ENCODE results near the gene STK32B. TPM values are rescaled to one million over a fixed set of nuclear protein-coding genes. Genes with fewer than 3 reads are reported as not detected.

The STK32B gene
- total RNA-seq = 0.47 and 1.7 TPM in 2 replicates

GRCh38 chr4:5051278-5052203 is at the start of gene STK32B:
Gene STK32B, plus strand, starts transcription at chr4:5051480.

DNA sequence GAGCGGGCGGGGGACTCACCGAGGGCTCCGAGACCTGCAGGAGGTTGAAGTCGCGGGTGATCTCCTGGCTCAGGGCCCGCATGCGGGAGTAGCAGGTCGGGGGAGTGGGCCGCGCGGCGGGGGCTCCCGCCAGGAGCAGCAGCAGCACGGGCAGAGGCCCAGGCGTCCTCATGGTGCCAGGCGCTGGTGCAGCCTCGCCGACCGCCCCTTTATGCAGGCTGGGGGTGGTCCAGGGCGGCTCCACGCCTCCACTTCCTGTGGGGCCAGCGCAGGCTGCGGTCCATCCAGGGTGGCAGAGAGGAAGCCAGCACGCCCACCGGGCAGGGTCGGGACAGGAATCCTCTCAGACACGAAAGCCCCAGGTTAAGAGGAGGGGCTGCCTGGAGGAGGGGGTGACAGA is 32.0 kb upstream of the STK32B start, which contains the start of gene CYTL1:
CYTL1 (minus strand) TSS at position 185 of the 400 bp plus-strand sequence; CDS start at position 172, 13 bp downstream.

Other genes with a start within 250 kb of the STK32B start
- 4.9 and 5.7 TPM in 2 replicates for gene MSX1, start 191.8 kb upstream of the STK32B start, total RNA-seq
- 1.5 and 12.2 TPM in 2 replicates for gene CYTL1, start 32.0 kb upstream of the STK32B start, total RNA-seq